ENCODE data around the gene LRP6. TPM values are rescaled to one million over a fixed set of nuclear protein-coding genes. Genes with fewer than 3 reads are reported as not detected.
"Not testable (repeated sequence)": the region's sequence is repeated elsewhere in the genome, so short reads cannot be mapped to it uniquely, and the experiment has no call there.

Gene LRP6
- total RNA-seq, 1 donor from 2014 or later = 44.4 TPM

DNA sequence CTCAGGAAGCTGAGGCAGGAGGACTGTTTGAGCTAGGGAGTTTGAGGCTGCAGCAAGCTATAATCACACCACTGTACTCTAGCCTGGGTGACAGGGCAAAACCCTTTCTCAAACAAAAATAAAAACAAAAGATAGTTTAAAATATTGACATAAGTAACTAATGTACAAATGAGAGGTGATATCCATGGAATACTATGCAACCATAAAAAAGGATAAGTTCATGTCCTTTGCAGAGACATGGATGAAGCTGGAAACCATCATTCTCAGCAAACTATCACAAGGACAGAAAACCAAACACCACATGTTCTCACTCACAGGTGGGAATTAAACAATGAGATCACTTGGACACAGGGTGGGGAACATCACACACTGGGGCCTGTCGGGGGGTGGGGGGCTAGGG, 122.3 kb downstream of the LRP6 start:
- not testable (repeated sequence) for H3K9me3 ChIP-seq (ENCODE audit: control insufficient read depth in 3 of 3, low read length in 3 of 3); H3K4me1 ChIP-seq (ENCODE audit: control insufficient read depth in 3 of 3, insufficient read depth in 3 of 3, low read length in 3 of 3); H3K9ac ChIP-seq (ENCODE audit: low read depth in 1 of 3, low read length in 3 of 3); H3K27me3 ChIP-seq (ENCODE audit: control insufficient read depth in 3 of 3, insufficient read depth in 3 of 3, low read length in 3 of 3); H3K4me3 ChIP-seq (ENCODE audit: low read length in 3 of 3); H3K27ac ChIP-seq (ENCODE audit: low read depth, low read length)
- peaks cover 0 to 13% (median 3%) of the 10 kb centered on the region in 3 donors for H3K36me3 ChIP-seq (ENCODE audit: control insufficient read depth in 3 of 3, insufficient read depth in 3 of 3, low read length in 3 of 3)

DNA sequence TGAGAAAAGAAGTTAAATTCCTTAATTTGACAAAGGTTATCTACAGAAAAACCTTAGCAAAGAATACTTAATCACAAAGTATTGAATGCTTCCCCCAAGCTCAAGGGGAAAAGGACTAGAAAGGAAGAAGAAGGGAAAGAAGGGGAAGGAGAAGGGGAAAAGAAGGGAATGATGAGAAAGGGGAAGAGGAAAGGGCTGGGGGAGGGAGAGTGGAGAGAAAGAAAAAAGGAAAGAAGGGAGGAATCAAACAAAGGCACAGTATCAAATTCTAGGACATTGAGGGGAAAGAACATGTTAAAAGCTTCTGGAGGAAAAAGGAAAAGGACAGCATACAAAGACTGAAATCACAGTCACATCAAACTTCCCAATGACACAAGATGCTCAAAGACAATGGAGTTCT, 125.8 kb downstream of the LRP6 start:
- Histone ChIP-seq H3K36me3 (ENCODE audit: control insufficient read depth in 3 of 3, insufficient read depth in 3 of 3, low read length in 3 of 3) (peaks cover 0 to 2% (median 0%) of the 10 kb centered on the region in 3 donors), H3K9me3 (ENCODE audit: control insufficient read depth in 3 of 3, low read length in 3 of 3) (no peaks in the 10 kb centered on the region), H3K27ac (ENCODE audit: low read depth, low read length) (no peak overlapping the region), H3K27me3 (ENCODE audit: control insufficient read depth in 3 of 3, insufficient read depth in 3 of 3, low read length in 3 of 3) (no peaks in the 10 kb centered on the region), H3K9ac (ENCODE audit: low read depth in 1 of 3, low read length in 3 of 3) (no peak overlapping the region), H3K4me1 (ENCODE audit: control insufficient read depth in 3 of 3, insufficient read depth in 3 of 3, low read length in 3 of 3) (no peaks in the 10 kb centered on the region), H3K4me3 (ENCODE audit: low read length in 3 of 3) (no peak overlapping the region)

DNA sequence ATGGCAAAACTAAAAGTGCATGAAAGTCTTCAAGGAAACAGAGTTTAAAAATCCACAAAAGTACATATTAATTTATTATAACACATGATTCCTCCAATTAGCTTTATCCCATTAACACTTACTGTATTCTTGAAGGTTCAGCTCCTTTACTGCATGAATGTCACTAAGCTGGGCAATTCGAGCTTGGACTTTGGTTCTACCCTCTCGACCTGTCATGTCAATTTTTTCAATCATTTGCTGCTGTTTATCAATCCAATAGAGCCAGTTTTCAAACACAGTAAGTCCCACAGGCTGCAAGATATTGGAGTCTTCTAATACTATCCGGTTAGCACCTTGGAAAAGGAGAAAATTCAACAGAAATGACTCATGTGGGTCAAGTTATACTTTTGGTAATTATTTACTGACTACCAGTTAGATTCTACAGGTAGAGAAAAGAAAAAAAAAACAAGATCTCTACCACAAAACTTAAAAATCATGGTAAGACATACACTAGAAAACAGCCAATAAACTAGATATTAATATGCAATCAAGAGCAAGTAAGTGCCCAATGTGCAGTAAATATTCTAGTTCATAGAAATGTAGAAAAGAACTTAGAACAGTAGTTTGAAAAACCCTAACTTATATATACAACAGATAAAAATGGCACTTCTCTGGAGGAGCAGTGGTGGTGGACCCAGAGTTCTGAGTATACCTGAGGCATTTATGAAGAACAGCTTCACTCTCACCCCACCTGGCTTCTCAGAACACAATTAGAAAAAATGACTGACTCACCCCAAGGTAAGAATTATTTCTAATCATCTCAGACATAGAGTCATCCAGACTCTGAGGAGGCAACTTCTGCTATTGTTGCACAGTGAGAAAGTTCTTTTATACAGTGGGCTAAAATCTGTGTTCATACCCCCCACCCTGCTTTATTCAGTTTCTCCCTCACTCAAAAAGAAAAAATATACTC, 128.4 kb downstream of the LRP6 start:
- no peak overlapping the region for H3K9ac ChIP-seq (ENCODE audit: low read depth in 1 of 3, low read length in 3 of 3)
- no peaks in the 10 kb centered on the region for H3K27me3 ChIP-seq (ENCODE audit: control insufficient read depth in 3 of 3, insufficient read depth in 3 of 3, low read length in 3 of 3)
- H3K36me3 ChIP-seq (ENCODE audit: control insufficient read depth in 3 of 3, insufficient read depth in 3 of 3, low read length in 3 of 3) = peaks cover 2 to 5% (median 2%) of the 10 kb centered on the region in 3 donors
- no peak overlapping the region for H3K4me3 ChIP-seq (ENCODE audit: low read length in 3 of 3)
- no peak overlapping the region for H3K27ac ChIP-seq (ENCODE audit: low read depth, low read length)
- no peaks in the 10 kb centered on the region for H3K4me1 ChIP-seq (ENCODE audit: control insufficient read depth in 3 of 3, insufficient read depth in 3 of 3, low read length in 3 of 3)
- H3K9me3 ChIP-seq (ENCODE audit: control insufficient read depth in 3 of 3, low read length in 3 of 3) = no peaks in the 10 kb centered on the region

DNA sequence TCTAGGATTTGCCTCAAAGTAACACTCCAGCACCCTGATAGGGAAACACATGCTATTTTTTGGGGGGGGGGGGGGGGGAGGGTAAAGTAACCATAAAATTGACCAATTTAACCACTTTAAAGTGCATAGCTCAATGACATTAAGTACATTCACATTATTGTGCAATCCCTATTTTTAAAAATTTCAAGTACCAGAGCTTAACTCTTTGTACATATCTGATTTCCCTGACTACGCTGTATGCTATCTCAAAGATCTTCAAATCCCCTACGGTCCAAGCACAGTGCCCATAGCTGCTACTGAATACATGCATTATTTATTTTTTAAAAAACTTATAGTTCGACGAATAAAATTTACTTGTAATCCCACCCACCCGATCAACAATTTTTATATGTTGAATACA, 133.1 kb downstream of the LRP6 start:
- Histone ChIP-seq H3K9me3 (ENCODE audit: control insufficient read depth in 3 of 3, low read length in 3 of 3) (no peaks in the 10 kb centered on the region), H3K9ac (ENCODE audit: low read depth in 1 of 3, low read length in 3 of 3) (no peak overlapping the region), H3K27ac (ENCODE audit: low read depth, low read length) (no peak overlapping the region), H3K4me3 (ENCODE audit: low read length in 3 of 3) (no peak overlapping the region), H3K36me3 (ENCODE audit: control insufficient read depth in 3 of 3, insufficient read depth in 3 of 3, low read length in 3 of 3) (peaks cover 2 to 8% (median 5%) of the 10 kb centered on the region in 3 donors), H3K27me3 (ENCODE audit: control insufficient read depth in 3 of 3, insufficient read depth in 3 of 3, low read length in 3 of 3) (no peaks in the 10 kb centered on the region), H3K4me1 (ENCODE audit: control insufficient read depth in 3 of 3, insufficient read depth in 3 of 3, low read length in 3 of 3) (no peaks in the 10 kb centered on the region)

DNA sequence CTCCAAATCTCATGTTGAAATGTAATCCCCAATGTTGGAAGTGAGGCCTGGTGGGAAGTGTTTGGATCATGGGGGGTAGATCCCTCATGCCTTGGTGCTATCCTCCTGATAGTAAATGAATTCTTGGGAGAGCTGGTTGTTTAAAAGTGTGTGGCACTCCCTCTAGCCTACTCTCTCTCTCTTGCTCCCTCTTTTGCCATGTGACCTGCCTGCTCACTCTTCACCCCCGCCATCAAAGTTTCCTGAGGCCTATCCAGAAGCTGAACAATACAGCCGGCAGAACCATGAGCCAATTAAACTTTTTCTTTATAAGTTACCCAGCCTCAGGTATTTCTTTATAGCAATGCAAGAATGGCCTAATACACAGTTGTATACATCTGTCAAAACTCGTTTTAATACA, 133.6 kb downstream of the LRP6 start:
- Histone ChIP-seq H3K27ac (ENCODE audit: low read depth, low read length) (no peak overlapping the region), H3K36me3 (ENCODE audit: control insufficient read depth in 3 of 3, insufficient read depth in 3 of 3, low read length in 3 of 3) (peaks cover 2 to 8% (median 5%) of the 10 kb centered on the region in 3 donors), H3K4me1 (ENCODE audit: control insufficient read depth in 3 of 3, insufficient read depth in 3 of 3, low read length in 3 of 3) (no peaks in the 10 kb centered on the region), H3K4me3 (ENCODE audit: low read length in 3 of 3) (no peak overlapping the region), H3K27me3 (ENCODE audit: control insufficient read depth in 3 of 3, insufficient read depth in 3 of 3, low read length in 3 of 3) (no peaks in the 10 kb centered on the region), H3K9ac (ENCODE audit: low read depth in 1 of 3, low read length in 3 of 3) (no peak overlapping the region), H3K9me3 (ENCODE audit: control insufficient read depth in 3 of 3, low read length in 3 of 3) (no peaks in the 10 kb centered on the region)

DNA sequence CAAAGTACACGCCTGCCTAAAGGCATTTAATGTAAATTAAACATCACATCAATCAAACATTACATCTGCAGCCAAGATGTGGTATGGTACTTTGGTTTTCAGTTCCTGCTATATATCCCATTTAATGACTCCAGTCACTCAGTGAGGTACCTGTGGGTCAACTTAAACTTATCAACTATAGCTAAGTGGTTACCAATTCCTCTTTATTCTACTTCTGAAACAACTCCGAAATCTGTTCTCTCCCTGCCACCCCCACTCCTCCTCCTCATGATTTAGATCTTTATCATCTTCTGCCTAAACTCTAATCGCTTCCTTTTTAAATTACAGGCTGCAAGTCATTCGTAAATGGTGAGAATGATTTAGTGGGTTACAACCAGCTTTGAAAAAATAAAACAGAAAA, 138.2 kb downstream of the LRP6 start:
- Histone ChIP-seq H3K27me3 (ENCODE audit: control insufficient read depth in 3 of 3, insufficient read depth in 3 of 3, low read length in 3 of 3) (no peaks in the 10 kb centered on the region), H3K27ac (ENCODE audit: low read depth, low read length) (no peak overlapping the region), H3K9ac (ENCODE audit: low read depth in 1 of 3, low read length in 3 of 3) (no peak overlapping the region), H3K4me1 (ENCODE audit: control insufficient read depth in 3 of 3, insufficient read depth in 3 of 3, low read length in 3 of 3) (no peaks in the 10 kb centered on the region), H3K4me3 (ENCODE audit: low read length in 3 of 3) (no peak overlapping the region), H3K9me3 (ENCODE audit: control insufficient read depth in 3 of 3, low read length in 3 of 3) (no peaks in the 10 kb centered on the region), H3K36me3 (ENCODE audit: control insufficient read depth in 3 of 3, insufficient read depth in 3 of 3, low read length in 3 of 3) (peaks cover 7 to 29% (median 28%) of the 10 kb centered on the region in 3 donors)

DNA sequence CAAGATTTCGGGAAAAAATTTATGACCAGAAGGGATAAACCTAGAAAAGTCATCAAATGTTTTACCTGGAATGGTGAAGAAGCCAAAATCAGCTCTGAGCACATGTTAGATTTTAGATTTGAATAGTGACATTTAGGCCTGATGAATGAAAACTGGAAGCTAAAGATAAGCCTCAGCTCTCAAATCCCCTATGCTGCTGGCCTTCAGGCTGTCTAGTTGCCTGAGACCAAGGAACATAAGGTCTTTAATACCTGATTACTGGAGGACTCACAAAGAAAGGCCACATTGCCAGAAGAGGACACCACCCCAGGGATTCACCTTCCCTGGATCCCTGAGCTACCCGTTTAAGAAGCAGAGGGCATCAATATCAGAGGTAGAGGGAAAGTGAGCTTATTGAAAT, 139.5 kb downstream of the LRP6 start:
- peaks cover 7 to 31% (median 30%) of the 10 kb centered on the region in 3 donors for H3K36me3 ChIP-seq (ENCODE audit: control insufficient read depth in 3 of 3, insufficient read depth in 3 of 3, low read length in 3 of 3)
- no peaks in the 10 kb centered on the region for H3K4me1 ChIP-seq (ENCODE audit: control insufficient read depth in 3 of 3, insufficient read depth in 3 of 3, low read length in 3 of 3)
- no peak overlapping the region for H3K9ac ChIP-seq (ENCODE audit: low read depth in 1 of 3, low read length in 3 of 3)
- H3K4me3 ChIP-seq (ENCODE audit: low read length in 3 of 3) = no peak overlapping the region
- no peak overlapping the region for H3K27ac ChIP-seq (ENCODE audit: low read depth, low read length)
- no peaks in the 10 kb centered on the region for H3K27me3 ChIP-seq (ENCODE audit: control insufficient read depth in 3 of 3, insufficient read depth in 3 of 3, low read length in 3 of 3)
- H3K9me3 ChIP-seq (ENCODE audit: control insufficient read depth in 3 of 3, low read length in 3 of 3) = no peaks in the 10 kb centered on the region

DNA sequence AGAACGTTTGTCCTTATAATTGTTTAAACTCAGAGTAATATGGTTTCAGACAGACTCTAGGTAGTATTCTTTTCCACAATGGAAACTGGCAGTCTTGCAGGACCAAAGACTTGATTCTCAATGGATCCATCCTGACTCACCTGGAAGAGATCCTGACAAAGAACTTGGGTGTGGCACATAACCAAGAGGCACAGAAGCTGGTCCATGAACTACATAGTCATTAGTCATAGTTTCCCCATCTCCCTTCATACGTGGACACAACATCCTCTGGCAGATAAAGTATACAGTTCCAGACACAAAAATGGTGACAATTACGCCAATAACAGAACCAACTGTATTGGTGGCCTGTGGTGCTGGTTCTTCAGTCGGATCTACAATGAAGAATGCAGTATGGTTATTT, 140.3 kb downstream of the LRP6 start:
- no peak overlapping the region for H3K4me3 ChIP-seq (ENCODE audit: low read length in 3 of 3)
- no peaks in the 10 kb centered on the region for H3K9me3 ChIP-seq (ENCODE audit: control insufficient read depth in 3 of 3, low read length in 3 of 3)
- no peak overlapping the region for H3K27ac ChIP-seq (ENCODE audit: low read depth, low read length)
- no peak overlapping the region for H3K9ac ChIP-seq (ENCODE audit: low read depth in 1 of 3, low read length in 3 of 3)
- H3K36me3 ChIP-seq (ENCODE audit: control insufficient read depth in 3 of 3, insufficient read depth in 3 of 3, low read length in 3 of 3) = peaks cover 7 to 29% (median 28%) of the 10 kb centered on the region in 3 donors
- no peaks in the 10 kb centered on the region for H3K4me1 ChIP-seq (ENCODE audit: control insufficient read depth in 3 of 3, insufficient read depth in 3 of 3, low read length in 3 of 3)
- H3K27me3 ChIP-seq (ENCODE audit: control insufficient read depth in 3 of 3, insufficient read depth in 3 of 3, low read length in 3 of 3) = no peaks in the 10 kb centered on the region

DNA sequence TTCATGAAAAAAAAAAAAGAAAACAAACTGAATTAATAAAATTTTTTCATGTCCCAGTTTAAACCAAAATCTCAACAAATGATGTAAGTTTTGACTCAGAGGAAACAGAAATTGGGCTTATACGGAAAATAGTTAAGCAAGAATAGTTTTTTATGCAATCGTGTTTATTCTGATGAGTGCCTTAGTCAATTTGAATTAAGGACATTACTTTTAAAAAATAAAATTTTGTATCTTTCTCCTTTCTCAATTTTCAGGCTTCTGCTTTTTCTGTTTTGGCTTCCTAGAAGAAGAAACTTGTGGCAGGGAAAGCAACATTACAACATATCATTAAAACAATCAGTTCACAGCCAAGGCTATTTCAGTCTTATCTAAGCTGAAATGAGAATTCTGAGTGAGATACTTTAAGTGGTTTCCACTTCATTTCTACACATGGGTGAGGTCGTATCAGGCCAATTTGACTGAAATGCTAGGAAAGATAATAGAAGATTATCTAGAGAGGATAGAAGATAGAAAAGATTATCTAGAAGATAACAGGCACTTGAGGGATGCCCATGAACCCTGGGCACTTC, 143.7 kb downstream of the LRP6 start:
- Histone ChIP-seq H3K9ac (ENCODE audit: low read depth in 1 of 3, low read length in 3 of 3) (no peak overlapping the region), H3K27me3 (ENCODE audit: control insufficient read depth in 3 of 3, insufficient read depth in 3 of 3, low read length in 3 of 3) (no peaks in the 10 kb centered on the region), H3K4me3 (ENCODE audit: low read length in 3 of 3) (no peak overlapping the region), H3K9me3 (ENCODE audit: control insufficient read depth in 3 of 3, low read length in 3 of 3) (no peaks in the 10 kb centered on the region), H3K27ac (ENCODE audit: low read depth, low read length) (no peak overlapping the region), H3K36me3 (ENCODE audit: control insufficient read depth in 3 of 3, insufficient read depth in 3 of 3, low read length in 3 of 3) (peaks cover 14 to 35% (median 34%) of the 10 kb centered on the region in 3 donors), H3K4me1 (ENCODE audit: control insufficient read depth in 3 of 3, insufficient read depth in 3 of 3, low read length in 3 of 3) (no peaks in the 10 kb centered on the region)

DNA sequence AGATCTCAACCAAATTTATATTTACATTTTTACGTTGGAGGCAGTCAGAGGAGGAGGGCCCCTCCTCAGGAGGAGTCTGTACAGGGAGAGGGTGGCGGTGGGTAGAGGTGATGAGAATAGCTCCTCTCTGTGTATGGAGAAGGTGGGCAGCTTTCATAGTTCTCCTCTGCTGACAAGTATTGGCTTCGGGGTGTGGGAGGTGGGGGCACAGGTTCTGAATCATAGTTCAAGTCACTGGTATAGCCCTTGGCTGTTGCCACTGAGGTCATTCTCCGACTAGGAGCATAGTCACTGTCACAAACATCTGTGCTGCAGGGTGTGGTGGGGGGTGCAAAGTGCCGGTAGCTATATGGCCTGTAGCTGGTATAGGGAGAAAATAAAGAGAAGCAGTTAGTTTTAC, 145.8 kb downstream of the LRP6 start:
- Histone ChIP-seq H3K27me3 (ENCODE audit: control insufficient read depth in 3 of 3, insufficient read depth in 3 of 3, low read length in 3 of 3) (no peaks in the 10 kb centered on the region), H3K4me1 (ENCODE audit: control insufficient read depth in 3 of 3, insufficient read depth in 3 of 3, low read length in 3 of 3) (no peaks in the 10 kb centered on the region), H3K27ac (ENCODE audit: low read depth, low read length) (no peak overlapping the region), H3K36me3 (ENCODE audit: control insufficient read depth in 3 of 3, insufficient read depth in 3 of 3, low read length in 3 of 3) (peaks cover 11 to 28% (median 23%) of the 10 kb centered on the region in 3 donors), H3K4me3 (ENCODE audit: low read length in 3 of 3) (no peak overlapping the region), H3K9me3 (ENCODE audit: control insufficient read depth in 3 of 3, low read length in 3 of 3) (no peaks in the 10 kb centered on the region), H3K9ac (ENCODE audit: low read depth in 1 of 3, low read length in 3 of 3) (no peak overlapping the region)
